ENCODE results near the gene CLCA1.

- TF ChIP-seq, protein P1, sequence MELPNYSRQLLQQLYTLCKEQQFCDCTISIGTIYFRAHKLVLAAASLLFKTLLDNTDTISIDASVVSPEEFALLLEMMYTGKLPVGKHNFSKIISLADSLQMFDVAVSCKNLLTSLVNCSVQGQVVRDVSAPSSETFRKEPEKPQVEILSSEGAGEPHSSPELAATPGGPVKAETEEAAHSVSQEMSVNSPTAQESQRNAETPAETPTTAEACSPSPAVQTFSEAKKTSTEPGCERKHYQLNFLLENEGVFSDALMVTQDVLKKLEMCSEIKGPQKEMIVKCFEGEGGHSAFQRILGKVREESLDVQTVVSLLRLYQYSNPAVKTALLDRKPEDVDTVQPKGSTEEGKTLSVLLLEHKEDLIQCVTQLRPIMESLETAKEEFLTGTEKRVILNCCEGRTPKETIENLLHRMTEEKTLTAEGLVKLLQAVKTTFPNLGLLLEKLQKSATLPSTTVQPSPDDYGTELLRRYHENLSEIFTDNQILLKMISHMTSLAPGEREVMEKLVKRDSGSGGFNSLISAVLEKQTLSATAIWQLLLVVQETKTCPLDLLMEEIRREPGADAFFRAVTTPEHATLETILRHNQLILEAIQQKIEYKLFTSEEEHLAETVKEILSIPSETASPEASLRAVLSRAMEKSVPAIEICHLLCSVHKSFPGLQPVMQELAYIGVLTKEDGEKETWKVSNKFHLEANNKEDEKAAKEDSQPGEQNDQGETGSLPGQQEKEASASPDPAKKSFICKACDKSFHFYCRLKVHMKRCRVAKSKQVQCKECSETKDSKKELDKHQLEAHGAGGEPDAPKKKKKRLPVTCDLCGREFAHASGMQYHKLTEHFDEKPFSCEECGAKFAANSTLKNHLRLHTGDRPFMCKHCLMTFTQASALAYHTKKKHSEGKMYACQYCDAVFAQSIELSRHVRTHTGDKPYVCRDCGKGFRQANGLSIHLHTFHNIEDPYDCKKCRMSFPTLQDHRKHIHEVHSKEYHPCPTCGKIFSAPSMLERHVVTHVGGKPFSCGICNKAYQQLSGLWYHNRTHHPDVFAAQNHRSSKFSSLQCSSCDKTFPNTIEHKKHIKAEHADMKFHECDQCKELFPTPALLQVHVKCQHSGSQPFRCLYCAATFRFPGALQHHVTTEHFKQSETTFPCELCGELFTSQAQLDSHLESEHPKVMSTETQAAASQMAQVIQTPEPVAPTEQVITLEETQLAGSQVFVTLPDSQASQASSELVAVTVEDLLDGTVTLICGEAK (IDR thresholded peaks at IDR 0.05; ENCODE audit: borderline replicate concordance) = no peak
- TF ChIP-seq TAF1 (IDR thresholded peaks at IDR 0.05; ENCODE audit: borderline replicate concordance, low read depth, low read length) (no peak), TCF12 (IDR thresholded peaks at IDR 0.05; ENCODE audit: low read depth, low read length) (no peak), CEBPB (IDR thresholded peaks at IDR 0.05; ENCODE audit: borderline replicate concordance in 1 of 2, low read depth in 2 of 2, low read length in 2 of 2) (no peak), POLR2A (IDR thresholded peaks at IDR 0.05; ENCODE audit: low read depth, low read length) (no peak), ELK1 (IDR thresholded peaks at IDR 0.05; ENCODE audit: low read depth, low read length) (no peak), POLR2AphosphoS5 (IDR thresholded peaks at IDR 0.05; ENCODE audit: low read length) (no peak), ETV6 (conservative IDR thresholded peaks at IDR 0.05 in 1 of 2, IDR thresholded peaks at IDR 0.05 in 1 of 2; ENCODE audit: borderline replicate concordance in 1 of 2, low read depth in 1 of 2) (no peak)
- TF ChIP-seq, protein P2, sequence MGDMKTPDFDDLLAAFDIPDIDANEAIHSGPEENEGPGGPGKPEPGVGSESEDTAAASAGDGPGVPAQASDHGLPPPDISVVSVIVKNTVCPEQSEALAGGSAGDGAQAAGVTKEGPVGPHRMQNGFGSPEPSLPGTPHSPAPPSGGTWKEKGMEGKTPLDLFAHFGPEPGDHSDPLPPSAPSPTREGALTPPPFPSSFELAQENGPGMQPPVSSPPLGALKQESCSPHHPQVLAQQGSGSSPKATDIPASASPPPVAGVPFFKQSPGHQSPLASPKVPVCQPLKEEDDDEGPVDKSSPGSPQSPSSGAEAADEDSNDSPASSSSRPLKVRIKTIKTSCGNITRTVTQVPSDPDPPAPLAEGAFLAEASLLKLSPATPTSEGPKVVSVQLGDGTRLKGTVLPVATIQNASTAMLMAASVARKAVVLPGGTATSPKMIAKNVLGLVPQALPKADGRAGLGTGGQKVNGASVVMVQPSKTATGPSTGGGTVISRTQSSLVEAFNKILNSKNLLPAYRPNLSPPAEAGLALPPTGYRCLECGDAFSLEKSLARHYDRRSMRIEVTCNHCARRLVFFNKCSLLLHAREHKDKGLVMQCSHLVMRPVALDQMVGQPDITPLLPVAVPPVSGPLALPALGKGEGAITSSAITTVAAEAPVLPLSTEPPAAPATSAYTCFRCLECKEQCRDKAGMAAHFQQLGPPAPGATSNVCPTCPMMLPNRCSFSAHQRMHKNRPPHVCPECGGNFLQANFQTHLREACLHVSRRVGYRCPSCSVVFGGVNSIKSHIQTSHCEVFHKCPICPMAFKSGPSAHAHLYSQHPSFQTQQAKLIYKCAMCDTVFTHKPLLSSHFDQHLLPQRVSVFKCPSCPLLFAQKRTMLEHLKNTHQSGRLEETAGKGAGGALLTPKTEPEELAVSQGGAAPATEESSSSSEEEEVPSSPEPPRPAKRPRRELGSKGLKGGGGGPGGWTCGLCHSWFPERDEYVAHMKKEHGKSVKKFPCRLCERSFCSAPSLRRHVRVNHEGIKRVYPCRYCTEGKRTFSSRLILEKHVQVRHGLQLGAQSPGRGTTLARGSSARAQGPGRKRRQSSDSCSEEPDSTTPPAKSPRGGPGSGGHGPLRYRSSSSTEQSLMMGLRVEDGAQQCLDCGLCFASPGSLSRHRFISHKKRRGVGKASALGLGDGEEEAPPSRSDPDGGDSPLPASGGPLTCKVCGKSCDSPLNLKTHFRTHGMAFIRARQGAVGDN (IDR thresholded peaks at IDR 0.05) = no peak
- TF ChIP-seq, protein P3, sequence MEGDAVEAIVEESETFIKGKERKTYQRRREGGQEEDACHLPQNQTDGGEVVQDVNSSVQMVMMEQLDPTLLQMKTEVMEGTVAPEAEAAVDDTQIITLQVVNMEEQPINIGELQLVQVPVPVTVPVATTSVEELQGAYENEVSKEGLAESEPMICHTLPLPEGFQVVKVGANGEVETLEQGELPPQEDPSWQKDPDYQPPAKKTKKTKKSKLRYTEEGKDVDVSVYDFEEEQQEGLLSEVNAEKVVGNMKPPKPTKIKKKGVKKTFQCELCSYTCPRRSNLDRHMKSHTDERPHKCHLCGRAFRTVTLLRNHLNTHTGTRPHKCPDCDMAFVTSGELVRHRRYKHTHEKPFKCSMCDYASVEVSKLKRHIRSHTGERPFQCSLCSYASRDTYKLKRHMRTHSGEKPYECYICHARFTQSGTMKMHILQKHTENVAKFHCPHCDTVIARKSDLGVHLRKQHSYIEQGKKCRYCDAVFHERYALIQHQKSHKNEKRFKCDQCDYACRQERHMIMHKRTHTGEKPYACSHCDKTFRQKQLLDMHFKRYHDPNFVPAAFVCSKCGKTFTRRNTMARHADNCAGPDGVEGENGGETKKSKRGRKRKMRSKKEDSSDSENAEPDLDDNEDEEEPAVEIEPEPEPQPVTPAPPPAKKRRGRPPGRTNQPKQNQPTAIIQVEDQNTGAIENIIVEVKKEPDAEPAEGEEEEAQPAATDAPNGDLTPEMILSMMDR (IDR thresholded peaks at IDR 0.05 in 2 of 3, conservative IDR thresholded peaks at IDR 0.05 in 1 of 3; ENCODE audit: control insufficient read depth in 2 of 3, extremely low read depth in 1 of 3, insufficient read depth in 1 of 3, low read depth in 3 of 3, low read length in 3 of 3) = no peak
Observed at GRCh38 chr1:86466109-86466844, 2.5 kb upstream of the CLCA1 start.

All from GM12878 (cell line).